ENCODE data around the gene TSPAN9. TPM values are rescaled to one million over a fixed set of nuclear protein-coding genes. Genes with fewer than 3 reads are reported as not detected.

The TSPAN9 gene
- total and polyA plus RNA-seq, 9 of the 15 experiments (the other 6 are each of a cell fraction or from before 2014, with no cell fraction given): 0.23 to 2.1 (median 0.60) TPM; not detected in 2

DNA sequence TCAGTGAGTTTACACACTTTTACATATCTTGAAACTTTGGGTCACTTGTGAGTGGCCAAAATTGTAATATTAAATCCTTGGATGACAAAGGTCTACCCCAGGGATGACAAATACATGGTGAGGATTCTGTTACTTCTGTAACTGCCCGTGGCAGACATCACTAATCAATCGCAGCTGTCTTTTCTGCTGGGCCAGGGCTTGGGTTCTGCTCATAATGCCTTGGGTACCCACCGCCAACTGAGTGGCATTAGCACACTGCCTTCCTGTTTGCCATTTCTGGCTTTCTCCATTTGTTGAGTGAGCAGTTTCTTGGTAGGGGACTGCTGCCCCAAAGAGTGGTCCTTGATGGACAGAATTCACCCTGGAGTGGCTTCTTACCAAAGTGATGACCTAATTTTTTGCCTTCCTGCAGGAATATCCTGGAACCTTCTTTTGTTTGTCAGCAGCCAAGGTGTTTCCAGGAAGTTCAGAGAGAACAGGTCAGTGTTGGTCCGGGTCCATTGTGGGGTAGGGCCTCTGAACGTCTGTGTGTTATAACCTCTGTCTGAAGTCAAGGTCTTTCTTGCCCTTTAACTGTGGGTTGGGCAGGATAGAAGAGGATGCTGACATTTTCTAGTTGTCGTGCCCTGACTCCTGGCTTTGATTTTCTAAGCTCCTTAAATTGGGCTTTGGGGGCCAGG, 6.2 kb downstream of the TSPAN9 start:
- no peak overlapping the region for H3K4me3 ChIP-seq
- no peak for DNase-seq (ENCODE audit: extremely low read depth in 1 of 4, low spot score in 3 of 4)
- POLR2A ChIA-PET: no interaction called here
- H4K20me1 ChIP-seq (replicated peaks; ENCODE audit: control insufficient read depth, insufficient read depth, low read length): no peaks in the 10 kb centered on the region
- no peak overlapping the region for H3K4me2 ChIP-seq (ENCODE audit: insufficient read depth, low read length)
- no peak for ATAC-seq
- no peak overlapping the region for H3K9ac ChIP-seq (ENCODE audit: insufficient read depth in 1 of 2, low read depth in 2 of 2, low read length in 2 of 2)
- no peak for FAIRE-seq
- H3K36me3 ChIP-seq (ENCODE audit: control insufficient read depth, insufficient read depth, low read length): no peaks in the 10 kb centered on the region
- 6% methylated on average over 6 of the region's 6 CpGs for WGBS (ENCODE audit: insufficient coverage, low coverage, missing lambda C conversion rate)
- TF ChIP-seq, protein P1, sequence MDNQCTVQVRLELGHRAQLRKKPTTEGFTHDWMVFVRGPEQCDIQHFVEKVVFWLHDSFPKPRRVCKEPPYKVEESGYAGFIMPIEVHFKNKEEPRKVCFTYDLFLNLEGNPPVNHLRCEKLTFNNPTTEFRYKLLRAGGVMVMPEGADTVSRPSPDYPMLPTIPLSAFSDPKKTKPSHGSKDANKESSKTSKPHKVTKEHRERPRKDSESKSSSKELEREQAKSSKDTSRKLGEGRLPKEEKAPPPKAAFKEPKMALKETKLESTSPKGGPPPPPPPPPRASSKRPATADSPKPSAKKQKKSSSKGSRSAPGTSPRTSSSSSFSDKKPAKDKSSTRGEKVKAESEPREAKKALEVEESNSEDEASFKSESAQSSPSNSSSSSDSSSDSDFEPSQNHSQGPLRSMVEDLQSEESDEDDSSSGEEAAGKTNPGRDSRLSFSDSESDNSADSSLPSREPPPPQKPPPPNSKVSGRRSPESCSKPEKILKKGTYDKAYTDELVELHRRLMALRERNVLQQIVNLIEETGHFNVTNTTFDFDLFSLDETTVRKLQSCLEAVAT (IDR thresholded peaks at IDR 0.05): peak in 1 of 2 experiments; percentile 90; a peak in 2 of 4 replicates
- peak; percentile 86 for TF ChIP-seq ZBTB17 (CRISPR knock-in tag; IDR thresholded peaks at IDR 0.05)
- TF ChIP-seq MTF1 (CRISPR knock-in tag; IDR thresholded peaks at IDR 0.05; ENCODE audit: borderline replicate concordance): no peak
- H3K4me1 ChIP-seq (replicated peaks in 1 of 2; ENCODE audit: control insufficient read depth in 2 of 2, insufficient read depth in 2 of 2, low read length in 2 of 2): peaks cover 0 to 2% of the 10 kb centered on the region in 2 experiments; a peak in 2 of 5 replicates
- in situ Hi-C loops (cut with MboI): no loop called here
- H3K27me3 ChIP-seq (ENCODE audit: control insufficient read depth in 2 of 2, insufficient read depth in 2 of 2, low read length in 2 of 2): peaks cover 4 to 25% of the 10 kb centered on the region in 2 experiments; a peak in 3 of 5 replicates
- H3K27ac ChIP-seq (ENCODE audit: extremely low read depth, low read depth, low read length): no peak overlapping the region
- CTCF ChIA-PET (ENCODE audit: low intra/inter-chr PET ratio): no interaction called here
- intact Hi-C loops (cut with micrococcal nuclease): no loop called here
- no peaks in the 10 kb centered on the region for H3K79me2 ChIP-seq (ENCODE audit: control insufficient read depth, insufficient read depth, low read length)
- no TSS peak for BruUV-seq (replicated peaks)
- no peaks in the 10 kb centered on the region for H3K9me3 ChIP-seq (replicated peaks; ENCODE audit: control insufficient read depth, insufficient read depth, low read depth, low read length)
- no peak overlapping the region for H2AFZ ChIP-seq (ENCODE audit: low read depth, low read length)
- no peaks in the 10 kb centered on the region for H3K9me1 ChIP-seq (ENCODE audit: control insufficient read depth, insufficient read depth, low read length)

All from K562 (cell line).